DND-41 (cell line): Measurements from ENCODE around the gene MARVELD3.
A peak's percentile ranks its signal among the peaks of the same experiment; 100 is the strongest.

ENCODE experiments used
- ATAC-seq: fragments of 200-7000 bp; cut with Tn5 transposase; 3 replicates; pipeline ENCODE4 v1.9.1; 2021; ENCODE audit warnings: low read depth; ENCODE audit not compliant: insufficient read depth
- DNase-seq: peaks from one replicate; pipeline ENCODE4 v3.0.0-alpha.2; 2020
- H2AFZ ChIP-seq: 2 replicates; pipeline ENCODE4 v1.6.0; 2012; ENCODE audit warnings: low read depth, low read length
- H3K27ac ChIP-seq: 2 replicates; pipeline ENCODE4 v1.5.1; 2012; ENCODE audit warnings: low read length, inconsistent platforms
- H3K27me3 ChIP-seq: fragments of 200-600 bp; sonication (generic); 2 replicates; pipeline ENCODE4 v1.6.0; 2012; ENCODE audit warnings: low read length, mild to moderate bottlenecking, inconsistent platforms; ENCODE audit not compliant: insufficient read depth, poor library complexity
- H3K36me3 ChIP-seq: 2 replicates; pipeline ENCODE4 v1.5.1; 2012; ENCODE audit warnings: low read length, inconsistent platforms; ENCODE audit not compliant: insufficient read depth
- H3K4me1 ChIP-seq: 2 replicates; pipeline ENCODE4 v1.5.1; 2012; ENCODE audit warnings: mild to moderate bottlenecking, low read length; ENCODE audit not compliant: insufficient read depth
- H3K4me2 ChIP-seq: 2 replicates; pipeline ENCODE4 v1.6.0; 2012; ENCODE audit warnings: mild to moderate bottlenecking, moderate library complexity, low read length, inconsistent platforms; ENCODE audit not compliant: insufficient read depth
- H3K4me3 ChIP-seq, 2 experiments: fragments of 200-600 bp in 1 of 2; shearing (Covaris generic) in 1 of 2; 2 replicates each; pipeline ENCODE4 v1.5.1; 2012 to 2016; ENCODE audit warnings: inconsistent platforms in 2 of 2, low read length in 2 of 2, mild to moderate bottlenecking in 2 of 2, low read depth in 1 of 2, moderate library complexity in 1 of 2
- H3K79me2 ChIP-seq: 2 replicates; pipeline ENCODE4 v1.6.0; 2012; ENCODE audit warnings: low read length, inconsistent platforms; ENCODE audit not compliant: insufficient read depth
- H3K9ac ChIP-seq: 2 replicates; pipeline ENCODE4 v1.6.0; 2012; ENCODE audit warnings: low read depth, mild to moderate bottlenecking, inconsistent platforms, low read length, moderate library complexity
- H3K9me3 ChIP-seq: 2 replicates; pipeline ENCODE4 v1.5.1; 2012; ENCODE audit warnings: low read length, moderate library complexity, mild to moderate bottlenecking, inconsistent platforms; ENCODE audit not compliant: insufficient read depth, severe bottlenecking
- H4K20me1 ChIP-seq: 2 replicates; pipeline ENCODE4 v1.6.0; 2012; ENCODE audit warnings: low read length; ENCODE audit not compliant: insufficient read depth
- CTCF ChIP-seq: IDR thresholded peaks from 2 replicates; pipeline ENCODE4 v1.5.1; 2012; ENCODE audit warnings: borderline replicate concordance, low read length, moderate library complexity, mild to moderate bottlenecking; ENCODE audit not compliant: poor library complexity, severe bottlenecking; ENCODE audit errors: extremely low read depth
- EZH2 ChIP-seq: IDR thresholded peaks from 3 replicates; pipeline ENCODE4 v1.6.1; 2012; ENCODE audit warnings: borderline replicate concordance, low read depth, mild to moderate bottlenecking, moderate library complexity, low read length, inconsistent platforms; ENCODE audit not compliant: severe bottlenecking

MARVELD3 gene

GRCh38 chr16:71618429-71618828 is 7.6 kb upstream of the MARVELD3 start:
- H3K27me3 ChIP-seq, result no peaks in the 10 kb centered on the region

GRCh38 chr16:71622088-71622487 is 3.9 kb upstream of the MARVELD3 start:
- DNase-seq, result peak; percentile 49
- no peak overlapping the region for H3K4me2 ChIP-seq
- TF ChIP-seq CTCF (no peak), EZH2 (no peak)

More at GRCh38 chr16:71618429-71618828, 7.6 kb upstream of the MARVELD3 start:
- H3K36me3 ChIP-seq, result no peaks in the 10 kb centered on the region
- no peak for DNase-seq
- no peak overlapping the region for H3K4me3 ChIP-seq
- no peaks in the 10 kb centered on the region for H3K9me3 ChIP-seq
- no peaks in the 10 kb centered on the region for H3K79me2 ChIP-seq
- no peak overlapping the region for H2AFZ ChIP-seq
- no peak overlapping the region for H3K27ac ChIP-seq
- H3K4me1 ChIP-seq, result peaks cover 8% of the 10 kb centered on the region; the same call in 1 of the 2 replicates
- H4K20me1 ChIP-seq, result no peaks in the 10 kb centered on the region
- no peak for ATAC-seq
- H3K4me2 ChIP-seq, result no peak overlapping the region
- TF ChIP-seq EZH2 (no peak), CTCF (no peak)
- no peak overlapping the region for H3K9ac ChIP-seq

GRCh38 chr16:71623597-71623996 is 2.4 kb upstream of the MARVELD3 start:
- no peak overlapping the region for H3K4me3 ChIP-seq
- TF ChIP-seq CTCF, result no peak
- TF ChIP-seq EZH2, result no peak
- H3K27ac ChIP-seq, result no peak overlapping the region
- H3K9ac ChIP-seq, result no peak overlapping the region
- no peak overlapping the region for H3K4me2 ChIP-seq
- ATAC-seq, result no peak
- H3K4me1 ChIP-seq, result peaks cover 8% of the 10 kb centered on the region; the same call in 1 of the 2 replicates
- DNase-seq, result no peak
- H4K20me1 ChIP-seq, result no peaks in the 10 kb centered on the region
- no peaks in the 10 kb centered on the region for H3K27me3 ChIP-seq
- H3K36me3 ChIP-seq, result no peaks in the 10 kb centered on the region
- no peaks in the 10 kb centered on the region for H3K9me3 ChIP-seq
- H2AFZ ChIP-seq, result no peak overlapping the region
- H3K79me2 ChIP-seq, result no peaks in the 10 kb centered on the region

More at GRCh38 chr16:71622088-71622487, 3.9 kb upstream of the MARVELD3 start:
- Histone ChIP-seq H3K79me2 (no peaks in the 10 kb centered on the region), H3K36me3 (no peaks in the 10 kb centered on the region), H3K4me3 (no peak overlapping the region), H4K20me1 (no peaks in the 10 kb centered on the region), H3K9ac (no peak overlapping the region), H3K27me3 (no peaks in the 10 kb centered on the region), H3K27ac (no peak overlapping the region), H2AFZ (no peak overlapping the region), H3K9me3 (no peaks in the 10 kb centered on the region), H3K4me1 (peaks cover 8% of the 10 kb centered on the region; the same call in 1 of the 2 replicates)
- peak; percentile 95 for ATAC-seq
